ENCODE measurements around the gene RPS6KB2.

RPS6KB2 gene

GRCh38 chr11:67428052-67429001 is at the start of gene RPS6KB2:
Gene RPS6KB2 (plus strand): TSS chr11:67428494. CDS start chr11:67428546, 52 bp downstream.
- Histone ChIP-seq H3K27me3 (ENCODE audit: control insufficient read depth in 1 of 2, insufficient read depth in 2 of 2, low read length in 2 of 2) (no peaks in the 10 kb centered on the region), H3K27ac (ENCODE audit: low read depth, low read length) (peak within 1 kb of the TSS; percentile 79), H3K4me1 (ENCODE audit: insufficient read depth, low read length) (peaks cover 17% of the 10 kb centered on the region), H3K36me3 (ENCODE audit: insufficient read depth, low read length) (peaks cover 32% of the 10 kb centered on the region), H3K9me3 (ENCODE audit: low read length) (no peaks in the 10 kb centered on the region), H3K9ac (ENCODE audit: low read length) (peak within 1 kb of the TSS; percentile 98), H3K4me3 (ENCODE audit: low read depth in 1 of 2, low read length in 2 of 2) (peak within 1 kb of the TSS; percentile 77 to 92)

DNA sequence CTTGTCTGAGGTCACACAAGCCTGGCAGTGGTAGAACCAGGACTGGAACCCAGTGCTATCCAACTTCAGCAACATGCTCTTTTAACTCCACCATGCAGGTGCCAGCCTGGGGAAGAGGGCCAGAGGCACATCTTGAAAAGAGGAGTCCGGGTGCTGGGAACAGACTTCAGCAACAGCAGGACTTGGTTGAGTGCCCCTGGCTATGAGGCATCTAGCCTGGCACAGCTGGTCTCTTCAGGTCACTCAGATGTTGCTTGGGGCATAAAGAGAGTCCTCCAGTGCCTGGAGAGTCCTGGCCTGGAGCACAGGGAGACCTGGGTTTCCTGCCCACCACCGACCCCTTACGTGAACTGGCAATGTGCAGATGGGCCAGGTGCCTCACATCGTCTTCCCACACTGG is 49.8 kb upstream of the RPS6KB2 start:
- H3K4me1 ChIP-seq (ENCODE audit: insufficient read depth, low read length), result peaks cover 19% of the 10 kb centered on the region
- H3K27me3 ChIP-seq (ENCODE audit: control insufficient read depth in 1 of 2, insufficient read depth in 2 of 2, low read length in 2 of 2), result no peaks in the 10 kb centered on the region
- H3K27ac ChIP-seq (ENCODE audit: low read depth, low read length), result no peak overlapping the region
- H3K36me3 ChIP-seq (ENCODE audit: insufficient read depth, low read length), result no peaks in the 10 kb centered on the region
- H3K9ac ChIP-seq (ENCODE audit: low read length), result no peak overlapping the region
- no peak overlapping the region for H3K4me3 ChIP-seq (ENCODE audit: low read depth in 1 of 2, low read length in 2 of 2)
- no peaks in the 10 kb centered on the region for H3K9me3 ChIP-seq (ENCODE audit: low read length)

DNA sequence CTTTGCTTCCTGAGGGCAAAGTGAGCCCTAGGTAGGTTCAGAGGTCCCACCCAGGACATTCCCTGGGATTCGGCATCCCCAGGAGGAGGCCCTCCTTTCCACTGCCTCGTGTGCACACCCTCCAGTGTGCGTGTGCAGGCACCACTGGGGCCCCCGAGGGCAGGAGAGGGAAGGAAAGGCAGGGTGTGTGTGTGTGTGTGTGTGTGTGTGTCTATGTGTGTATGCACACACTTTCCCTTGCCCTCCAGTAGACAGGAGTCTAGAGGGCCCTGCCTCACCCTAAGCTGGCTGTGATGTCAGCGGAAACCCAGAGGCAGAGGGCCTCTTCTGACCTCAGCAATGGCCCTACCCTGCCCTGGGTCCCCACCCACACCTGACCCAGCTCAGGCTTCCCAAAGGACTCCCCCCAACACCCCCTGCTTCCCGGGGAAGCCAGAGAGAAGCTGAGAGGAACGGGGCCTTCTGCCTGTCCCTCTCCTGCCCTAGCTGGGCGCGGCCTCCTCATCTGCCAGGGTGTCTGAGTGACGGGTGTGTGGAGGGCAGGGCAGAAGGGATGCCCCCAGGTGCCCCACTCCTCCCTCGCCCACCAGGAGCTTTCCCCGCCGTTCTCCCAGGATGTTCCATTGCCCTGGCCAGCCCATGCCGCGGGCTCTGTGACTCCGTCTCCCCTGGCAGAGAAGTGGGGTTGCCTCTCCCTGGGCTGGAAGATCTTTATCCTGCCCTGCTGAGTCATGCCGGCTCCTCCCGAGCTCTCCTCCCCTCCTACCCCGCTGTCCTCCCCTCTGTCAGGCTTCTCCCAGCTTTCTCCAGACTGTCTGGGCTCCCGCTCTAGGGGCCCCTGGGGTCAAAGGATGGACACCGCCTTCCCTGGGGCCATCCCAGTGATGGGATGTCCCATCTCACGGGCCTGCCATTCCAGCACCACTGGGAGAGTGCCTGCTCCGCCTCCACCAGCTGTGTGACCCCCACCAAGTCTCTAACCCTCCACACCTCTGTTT is 48.9 kb upstream of the RPS6KB2 start:
- no peaks in the 10 kb centered on the region for H3K27me3 ChIP-seq (ENCODE audit: control insufficient read depth in 1 of 2, insufficient read depth in 2 of 2, low read length in 2 of 2)
- H3K27ac ChIP-seq (ENCODE audit: low read depth, low read length), result no peak overlapping the region
- H3K9me3 ChIP-seq (ENCODE audit: low read length), result no peaks in the 10 kb centered on the region
- no peaks in the 10 kb centered on the region for H3K36me3 ChIP-seq (ENCODE audit: insufficient read depth, low read length)
- no peak overlapping the region for H3K4me3 ChIP-seq (ENCODE audit: low read depth in 1 of 2, low read length in 2 of 2)
- no peak overlapping the region for H3K9ac ChIP-seq (ENCODE audit: low read length)
- peaks cover 11% of the 10 kb centered on the region for H3K4me1 ChIP-seq (ENCODE audit: insufficient read depth, low read length)

DNA sequence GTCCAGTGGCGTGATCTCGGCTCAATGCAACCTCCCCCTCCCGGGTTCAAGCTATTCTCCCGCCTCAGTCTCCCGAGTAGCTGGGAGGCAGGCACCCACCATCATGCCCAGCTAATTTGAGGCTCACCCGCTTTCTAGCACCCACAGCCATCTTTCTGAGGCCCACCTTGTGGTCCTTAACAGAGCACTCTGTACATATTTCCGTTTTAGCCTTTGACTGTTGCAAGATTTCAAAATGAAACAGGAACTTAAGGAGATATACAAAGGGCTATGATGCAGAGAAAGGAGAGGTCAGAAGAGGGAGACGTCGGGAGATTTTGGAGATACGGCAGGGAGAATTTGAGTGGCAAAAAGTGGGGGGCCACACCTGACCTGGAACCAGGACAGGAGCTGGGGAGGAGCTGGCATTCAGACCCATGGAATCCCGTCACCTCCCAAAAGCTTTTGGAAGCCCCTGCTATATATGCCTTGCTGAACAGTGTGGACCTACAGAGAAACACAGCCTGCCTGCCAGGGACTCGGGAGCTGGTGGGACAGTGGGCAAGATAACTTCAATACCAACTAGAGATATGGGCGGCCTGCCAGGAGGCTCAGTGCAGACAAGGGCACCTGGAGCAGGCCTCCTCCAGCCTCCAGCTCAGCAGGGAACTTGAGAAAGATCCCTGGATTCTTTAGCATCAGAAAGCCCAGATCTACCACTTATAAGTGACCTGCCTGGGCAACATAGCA is 46.9 kb upstream of the RPS6KB2 start:
- H3K9ac ChIP-seq (ENCODE audit: low read length), result no peak overlapping the region
- H3K27ac ChIP-seq (ENCODE audit: low read depth, low read length), result no peak overlapping the region
- no peaks in the 10 kb centered on the region for H3K27me3 ChIP-seq (ENCODE audit: control insufficient read depth in 1 of 2, insufficient read depth in 2 of 2, low read length in 2 of 2)
- no peaks in the 10 kb centered on the region for H3K36me3 ChIP-seq (ENCODE audit: insufficient read depth, low read length)
- H3K4me3 ChIP-seq (ENCODE audit: low read depth in 1 of 2, low read length in 2 of 2), result no peak overlapping the region
- H3K9me3 ChIP-seq (ENCODE audit: low read length), result no peaks in the 10 kb centered on the region
- H3K4me1 ChIP-seq (ENCODE audit: insufficient read depth, low read length), result peaks cover 15% of the 10 kb centered on the region

- no peak overlapping the region for H3K4me3 ChIP-seq (ENCODE audit: low read depth in 1 of 2, low read length in 2 of 2)
- no peaks in the 10 kb centered on the region for H3K36me3 ChIP-seq (ENCODE audit: insufficient read depth, low read length)
- H3K4me1 ChIP-seq (ENCODE audit: insufficient read depth, low read length), result peaks cover 15% of the 10 kb centered on the region
- H3K9ac ChIP-seq (ENCODE audit: low read length), result no peak overlapping the region
- no peak overlapping the region for H3K27ac ChIP-seq (ENCODE audit: low read depth, low read length)
- no peaks in the 10 kb centered on the region for H3K27me3 ChIP-seq (ENCODE audit: control insufficient read depth in 1 of 2, insufficient read depth in 2 of 2, low read length in 2 of 2)
- H3K9me3 ChIP-seq (ENCODE audit: low read length), result no peaks in the 10 kb centered on the region
Measured at GRCh38 chr11:67382276-67383136, 45.8 kb upstream of the RPS6KB2 start.

- Histone ChIP-seq H3K4me3 (ENCODE audit: low read depth in 1 of 2, low read length in 2 of 2) (no peak overlapping the region), H3K36me3 (ENCODE audit: insufficient read depth, low read length) (no peaks in the 10 kb centered on the region), H3K9ac (ENCODE audit: low read length) (no peak overlapping the region), H3K27me3 (ENCODE audit: control insufficient read depth in 1 of 2, insufficient read depth in 2 of 2, low read length in 2 of 2) (no peaks in the 10 kb centered on the region), H3K27ac (ENCODE audit: low read depth, low read length) (no peak overlapping the region), H3K9me3 (ENCODE audit: low read length) (no peaks in the 10 kb centered on the region), H3K4me1 (ENCODE audit: insufficient read depth, low read length) (peaks cover 15% of the 10 kb centered on the region)
Measured at GRCh38 chr11:67384851-67385366, 43.4 kb upstream of the RPS6KB2 start.

DNA sequence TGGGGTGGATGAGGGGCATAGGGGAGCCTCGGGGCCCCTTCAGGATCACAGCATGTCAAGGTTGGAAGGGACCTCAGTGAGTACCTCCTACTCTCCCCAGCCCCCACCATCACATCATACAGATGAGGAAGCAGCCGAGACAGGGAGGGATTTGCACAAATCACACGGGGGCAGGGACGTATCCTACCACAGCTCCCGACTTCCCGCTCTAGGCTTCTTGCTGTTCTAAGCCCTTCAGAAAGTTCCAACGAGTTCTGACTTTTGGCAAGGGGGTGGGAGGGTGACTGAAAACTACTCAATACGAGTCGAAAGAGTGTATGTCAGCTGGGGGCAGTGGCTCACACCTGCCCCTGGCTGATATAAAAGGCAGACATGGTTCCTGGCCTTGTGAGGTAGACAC is 41.2 kb upstream of the RPS6KB2 start:
- Histone ChIP-seq H3K9me3 (ENCODE audit: low read length) (no peaks in the 10 kb centered on the region), H3K27me3 (ENCODE audit: control insufficient read depth in 1 of 2, insufficient read depth in 2 of 2, low read length in 2 of 2) (no peaks in the 10 kb centered on the region), H3K36me3 (ENCODE audit: insufficient read depth, low read length) (no peaks in the 10 kb centered on the region), H3K27ac (ENCODE audit: low read depth, low read length) (no peak overlapping the region), H3K4me1 (ENCODE audit: insufficient read depth, low read length) (peaks cover 22% of the 10 kb centered on the region), H3K4me3 (ENCODE audit: low read depth in 1 of 2, low read length in 2 of 2) (no peak overlapping the region), H3K9ac (ENCODE audit: low read length) (no peak overlapping the region)

DNA sequence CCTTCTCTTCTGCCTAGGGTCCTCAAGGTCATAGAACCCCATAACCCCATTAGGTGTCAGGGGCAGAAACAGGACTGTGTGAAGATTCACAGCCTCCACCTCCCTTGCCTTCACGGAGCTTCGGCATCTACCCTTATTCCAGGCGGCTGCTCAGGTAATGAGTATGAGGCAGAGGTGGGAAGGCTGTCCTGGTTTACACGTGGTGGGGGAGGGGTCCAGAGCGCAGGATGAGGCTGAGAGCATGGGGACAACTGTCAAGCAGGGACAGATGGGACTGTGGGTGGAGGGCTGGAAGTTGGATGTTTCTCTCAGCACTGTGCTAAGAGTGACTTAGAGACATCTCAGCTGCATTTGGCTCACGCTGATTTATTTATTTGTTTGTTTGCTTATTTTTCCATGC is 40.8 kb upstream of the RPS6KB2 start:
- Histone ChIP-seq H3K27me3 (ENCODE audit: control insufficient read depth in 1 of 2, insufficient read depth in 2 of 2, low read length in 2 of 2) (no peaks in the 10 kb centered on the region), H3K4me1 (ENCODE audit: insufficient read depth, low read length) (peaks cover 19% of the 10 kb centered on the region), H3K36me3 (ENCODE audit: insufficient read depth, low read length) (no peaks in the 10 kb centered on the region), H3K27ac (ENCODE audit: low read depth, low read length) (no peak overlapping the region), H3K9ac (ENCODE audit: low read length) (no peak overlapping the region), H3K4me3 (ENCODE audit: low read depth in 1 of 2, low read length in 2 of 2) (no peak overlapping the region), H3K9me3 (ENCODE audit: low read length) (no peaks in the 10 kb centered on the region)

DNA sequence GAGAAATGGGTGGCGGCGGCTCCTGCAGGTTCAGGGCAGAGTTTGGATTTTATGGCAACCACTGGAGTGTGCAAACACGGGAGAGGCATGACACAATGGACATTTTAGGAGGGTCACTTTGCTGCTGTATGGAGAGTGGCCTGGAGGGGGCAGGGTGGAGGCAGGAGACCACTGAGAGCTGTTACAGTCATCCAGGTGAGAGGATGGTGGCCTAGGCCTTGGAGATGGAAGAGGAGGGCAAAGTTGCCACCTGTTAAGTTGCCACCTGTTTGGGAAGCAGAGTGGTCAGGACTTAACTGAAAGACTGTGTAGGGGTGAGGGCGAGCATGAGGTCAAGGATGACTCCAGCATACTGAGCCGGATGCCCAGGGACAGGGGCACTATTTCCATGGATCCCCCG is 38.8 kb upstream of the RPS6KB2 start:
- Histone ChIP-seq H3K36me3 (ENCODE audit: insufficient read depth, low read length) (no peaks in the 10 kb centered on the region), H3K4me3 (ENCODE audit: low read depth in 1 of 2, low read length in 2 of 2) (no peak overlapping the region), H3K27ac (ENCODE audit: low read depth, low read length) (no peak overlapping the region), H3K9me3 (ENCODE audit: low read length) (no peaks in the 10 kb centered on the region), H3K9ac (ENCODE audit: low read length) (no peak overlapping the region), H3K4me1 (ENCODE audit: insufficient read depth, low read length) (peaks cover 21% of the 10 kb centered on the region), H3K27me3 (ENCODE audit: control insufficient read depth in 1 of 2, insufficient read depth in 2 of 2, low read length in 2 of 2) (no peaks in the 10 kb centered on the region)

- Histone ChIP-seq H3K9ac (ENCODE audit: low read length) (peak overlapping the region; percentile 70), H3K9me3 (ENCODE audit: low read length) (no peaks in the 10 kb centered on the region), H3K4me3 (ENCODE audit: low read depth in 1 of 2, low read length in 2 of 2) (peak overlapping the region; percentile 92 to 98), H3K27ac (ENCODE audit: low read depth, low read length) (peak overlapping the region; percentile 89), H3K27me3 (ENCODE audit: control insufficient read depth in 1 of 2, insufficient read depth in 2 of 2, low read length in 2 of 2) (no peaks in the 10 kb centered on the region), H3K36me3 (ENCODE audit: insufficient read depth, low read length) (no peaks in the 10 kb centered on the region), H3K4me1 (ENCODE audit: insufficient read depth, low read length) (peaks cover 13% of the 10 kb centered on the region)
Measured at GRCh38 chr11:67390947-67391303, 37.4 kb upstream of the RPS6KB2 start.
